ENCODE results near the gene CRADD. TPM values are rescaled to one million over a fixed set of nuclear protein-coding genes. Genes with fewer than 3 reads are reported as not detected.

Gene CRADD
- total and polyA plus RNA-seq, 10 donors, result 5.5 to 58.7 (median 18.8) TPM

DNA sequence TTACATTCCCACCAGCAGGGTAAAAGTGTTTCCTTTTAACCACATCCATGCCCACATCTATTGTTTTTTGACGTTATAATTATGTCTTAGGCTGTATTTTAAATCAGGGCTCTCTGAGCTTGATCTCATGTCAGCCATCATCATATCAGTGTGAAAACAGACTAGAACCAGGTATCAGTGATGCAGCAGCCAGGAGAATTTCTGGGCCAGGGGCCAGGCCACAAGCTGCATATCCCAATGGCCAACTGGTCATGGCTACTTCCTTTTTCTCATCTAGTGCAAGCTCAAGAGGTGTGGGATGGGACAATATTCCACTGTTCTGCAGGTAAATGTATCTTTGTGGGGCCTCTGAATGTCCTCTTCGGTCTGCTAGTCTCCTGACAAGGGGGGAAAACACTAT is 125.1 kb downstream of the CRADD start:
- H3K4me3 ChIP-seq, result no peak overlapping the region
- intact Hi-C loops (cut with DNase I; ENCODE audit: low total_unique reads), result no loop called here
- DNase-seq, result no peak
- no peaks in the 10 kb centered on the region for H3K36me3 ChIP-seq
- TF ChIP-seq, protein P1, sequence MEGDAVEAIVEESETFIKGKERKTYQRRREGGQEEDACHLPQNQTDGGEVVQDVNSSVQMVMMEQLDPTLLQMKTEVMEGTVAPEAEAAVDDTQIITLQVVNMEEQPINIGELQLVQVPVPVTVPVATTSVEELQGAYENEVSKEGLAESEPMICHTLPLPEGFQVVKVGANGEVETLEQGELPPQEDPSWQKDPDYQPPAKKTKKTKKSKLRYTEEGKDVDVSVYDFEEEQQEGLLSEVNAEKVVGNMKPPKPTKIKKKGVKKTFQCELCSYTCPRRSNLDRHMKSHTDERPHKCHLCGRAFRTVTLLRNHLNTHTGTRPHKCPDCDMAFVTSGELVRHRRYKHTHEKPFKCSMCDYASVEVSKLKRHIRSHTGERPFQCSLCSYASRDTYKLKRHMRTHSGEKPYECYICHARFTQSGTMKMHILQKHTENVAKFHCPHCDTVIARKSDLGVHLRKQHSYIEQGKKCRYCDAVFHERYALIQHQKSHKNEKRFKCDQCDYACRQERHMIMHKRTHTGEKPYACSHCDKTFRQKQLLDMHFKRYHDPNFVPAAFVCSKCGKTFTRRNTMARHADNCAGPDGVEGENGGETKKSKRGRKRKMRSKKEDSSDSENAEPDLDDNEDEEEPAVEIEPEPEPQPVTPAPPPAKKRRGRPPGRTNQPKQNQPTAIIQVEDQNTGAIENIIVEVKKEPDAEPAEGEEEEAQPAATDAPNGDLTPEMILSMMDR (IDR thresholded peaks at IDR 0.05 in 8 of 11, conservative IDR thresholded peaks at IDR 0.05 in 3 of 11), result no peak
- no peak for TF ChIP-seq POLR2AphosphoS5 (IDR thresholded peaks at IDR 0.05)
- no peak for TF ChIP-seq POLR2A (IDR thresholded peaks at IDR 0.05)
- no peaks in the 10 kb centered on the region for H3K27me3 ChIP-seq (replicated peaks in 1 of 7)
- 71 to 85% (median 80%) methylated on average over 2 of the region's 2 CpGs for WGBS, 5 donors
- peaks cover 0 to 9% (median 0%) of the 10 kb centered on the region in 6 donors for H3K4me1 ChIP-seq
- no peaks in the 10 kb centered on the region for H3K9me3 ChIP-seq
- no peak overlapping the region for H3K27ac ChIP-seq

DNA sequence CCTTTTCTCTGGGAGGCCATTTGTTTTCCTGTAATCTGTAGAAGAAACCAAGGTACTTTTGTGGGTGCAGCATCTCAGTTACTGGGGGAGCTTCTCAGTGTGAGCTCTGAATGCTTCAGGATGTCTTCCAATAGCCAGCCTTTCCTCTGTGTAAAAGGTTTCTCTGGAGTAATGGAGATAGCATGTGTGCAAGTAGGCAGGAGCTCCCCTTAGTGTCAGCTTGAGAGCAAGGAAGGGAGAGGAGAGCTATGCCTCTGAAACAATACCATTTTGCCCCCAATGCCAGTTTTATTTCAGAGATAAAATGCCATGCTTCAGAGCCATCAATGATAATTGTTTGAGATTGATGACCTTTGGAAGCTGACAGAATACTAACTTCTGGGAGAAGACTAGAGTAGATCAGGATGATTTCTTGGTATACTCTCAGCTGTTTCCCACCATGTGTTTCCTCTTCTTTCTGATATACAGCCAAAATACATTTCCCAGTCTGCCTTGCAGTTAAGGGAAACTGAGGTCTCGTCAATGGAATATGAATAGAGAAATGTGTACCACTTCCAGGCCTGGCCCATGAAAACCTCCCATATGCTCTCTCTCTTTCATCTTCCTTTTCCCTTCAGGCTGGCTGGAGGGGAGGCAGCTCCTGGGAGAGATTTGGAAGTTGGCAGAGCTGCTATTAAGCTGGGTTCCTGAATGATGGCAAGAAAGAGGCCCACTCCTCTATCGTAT is 125.7 kb downstream of the CRADD start:
- no peak overlapping the region for H3K4me3 ChIP-seq
- intact Hi-C loops (cut with DNase I; ENCODE audit: low total_unique reads), result no loop called here
- no peak for TF ChIP-seq POLR2A (IDR thresholded peaks at IDR 0.05)
- TF ChIP-seq POLR2AphosphoS5 (IDR thresholded peaks at IDR 0.05), result no peak
- TF ChIP-seq, protein P1 (IDR thresholded peaks at IDR 0.05 in 8 of 11, conservative IDR thresholded peaks at IDR 0.05 in 3 of 11), result no peak
- H3K27me3 ChIP-seq (replicated peaks in 1 of 7), result no peaks in the 10 kb centered on the region
- no peaks in the 10 kb centered on the region for H3K36me3 ChIP-seq
- H3K9me3 ChIP-seq, result no peaks in the 10 kb centered on the region
- WGBS, 5 donors, result 49 to 63% (median 58%) methylated on average over 2 of the region's 2 CpGs
- H3K4me1 ChIP-seq, result peaks cover 0 to 9% (median 0%) of the 10 kb centered on the region in 6 donors
- peak overlapping the region in 6 of 8 donors; percentile 17 to 62 (median 54) for H3K27ac ChIP-seq
- DNase-seq, result no peak

DNA sequence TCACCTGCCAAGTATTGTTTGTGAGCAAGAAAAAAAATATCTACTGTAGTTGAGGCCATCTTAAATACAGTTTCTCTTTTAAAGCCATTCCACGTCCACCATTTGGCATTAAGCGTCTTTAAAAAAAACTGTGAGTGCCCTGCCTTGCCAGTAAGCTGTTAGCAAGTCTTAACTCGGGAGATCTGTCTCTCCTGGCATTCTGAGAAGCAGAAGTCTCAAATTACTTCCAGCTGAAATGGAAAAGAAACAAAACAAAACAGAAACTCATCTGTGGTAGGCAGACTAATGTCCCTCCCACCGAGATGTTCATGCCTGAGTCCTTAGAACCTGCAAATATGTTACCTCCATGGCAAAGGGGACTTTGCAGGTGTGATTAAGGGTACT is 126.2 kb downstream of the CRADD start:
- Histone ChIP-seq H3K27ac (peak overlapping the region in 6 of 8 donors; percentile 17 to 62 (median 54)), H3K9me3 (no peaks in the 10 kb centered on the region)
- 37 to 46% (median 38%) methylated on average over 4 of the region's 4 CpGs for WGBS, 5 donors

More for the DNA sequence above, 126.2 kb downstream of the CRADD start:
- no peak for DNase-seq
- H3K4me1 ChIP-seq, result peaks cover 0 to 9% (median 0%) of the 10 kb centered on the region in 6 donors
- TF ChIP-seq POLR2A (IDR thresholded peaks at IDR 0.05), result no peak
- TF ChIP-seq, protein P1 (IDR thresholded peaks at IDR 0.05 in 8 of 11, conservative IDR thresholded peaks at IDR 0.05 in 3 of 11), result no peak
- TF ChIP-seq POLR2AphosphoS5 (IDR thresholded peaks at IDR 0.05), result no peak
- no peaks in the 10 kb centered on the region for H3K36me3 ChIP-seq
- no peaks in the 10 kb centered on the region for H3K27me3 ChIP-seq (replicated peaks in 1 of 7)
- intact Hi-C loops (cut with DNase I; ENCODE audit: low total_unique reads), result no loop called here
- H3K4me3 ChIP-seq, result no peak overlapping the region
